ENCODE measurements around the gene LMBR1L.

The LMBR1L gene

GRCh38 chr12:49052451-49053208, 58.0 kb downstream of the LMBR1L start:
- TF ChIP-seq, protein P1, sequence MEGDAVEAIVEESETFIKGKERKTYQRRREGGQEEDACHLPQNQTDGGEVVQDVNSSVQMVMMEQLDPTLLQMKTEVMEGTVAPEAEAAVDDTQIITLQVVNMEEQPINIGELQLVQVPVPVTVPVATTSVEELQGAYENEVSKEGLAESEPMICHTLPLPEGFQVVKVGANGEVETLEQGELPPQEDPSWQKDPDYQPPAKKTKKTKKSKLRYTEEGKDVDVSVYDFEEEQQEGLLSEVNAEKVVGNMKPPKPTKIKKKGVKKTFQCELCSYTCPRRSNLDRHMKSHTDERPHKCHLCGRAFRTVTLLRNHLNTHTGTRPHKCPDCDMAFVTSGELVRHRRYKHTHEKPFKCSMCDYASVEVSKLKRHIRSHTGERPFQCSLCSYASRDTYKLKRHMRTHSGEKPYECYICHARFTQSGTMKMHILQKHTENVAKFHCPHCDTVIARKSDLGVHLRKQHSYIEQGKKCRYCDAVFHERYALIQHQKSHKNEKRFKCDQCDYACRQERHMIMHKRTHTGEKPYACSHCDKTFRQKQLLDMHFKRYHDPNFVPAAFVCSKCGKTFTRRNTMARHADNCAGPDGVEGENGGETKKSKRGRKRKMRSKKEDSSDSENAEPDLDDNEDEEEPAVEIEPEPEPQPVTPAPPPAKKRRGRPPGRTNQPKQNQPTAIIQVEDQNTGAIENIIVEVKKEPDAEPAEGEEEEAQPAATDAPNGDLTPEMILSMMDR (IDR thresholded peaks at IDR 0.05; ENCODE audit: control extremely low read depth, extremely low read depth, low read depth, missing control alignments): no peak
- DNase-seq (ENCODE audit: extremely low spot score): no peak
- ChIA-PET POLR2A (no interaction called here), CTCF (interaction anchor here (1.0 to 4.0 kb wide), 3 partner anchors 8 to 199 kb away, joined by 3 to 30 read pairs (median 3); no protein-coding TSS in a partner anchor)

DNA sequence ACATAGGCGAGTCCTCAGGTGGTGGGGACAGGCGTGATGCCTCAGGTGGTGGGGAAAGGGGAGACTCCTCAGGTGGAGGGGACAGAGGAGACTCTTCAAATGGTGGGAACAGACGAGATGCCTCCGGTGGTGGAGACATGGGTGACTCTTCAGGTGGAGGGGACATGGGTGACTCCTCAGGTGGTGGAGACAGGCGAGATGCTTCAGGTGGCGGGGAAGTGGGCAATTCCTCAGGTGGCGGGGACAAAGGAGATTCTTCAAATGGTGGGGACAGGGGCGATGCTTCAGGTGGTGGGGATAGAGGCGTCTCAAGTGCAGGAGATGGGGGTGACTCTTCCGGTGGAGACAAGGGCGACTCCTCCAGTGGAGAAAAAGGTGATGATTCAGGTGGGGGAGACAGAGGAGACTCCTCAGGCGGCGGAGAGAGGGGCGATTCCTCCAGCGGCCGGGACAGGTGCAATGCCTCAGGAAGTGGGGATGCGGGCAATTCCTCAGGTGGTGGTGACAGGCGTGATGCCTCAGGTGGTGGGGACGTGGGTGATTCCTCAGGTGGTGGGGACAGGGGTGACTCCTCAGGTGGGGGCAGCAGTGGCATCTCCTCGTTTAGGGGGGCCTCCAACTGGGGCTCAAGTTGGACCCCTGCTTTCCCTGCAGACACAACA, 58.7 kb downstream of the LMBR1L start:
- DNase-seq (ENCODE audit: extremely low spot score): no peak
- ChIA-PET CTCF (interaction anchor here (1.0 to 1.3 kb wide), 2 partner anchors 8 to 199 kb away, joined by 3 read pairs; no protein-coding TSS in a partner anchor), POLR2A (no interaction called here)
- TF ChIP-seq, protein P1 (IDR thresholded peaks at IDR 0.05; ENCODE audit: control extremely low read depth, extremely low read depth, low read depth, missing control alignments): no peak

- TF ChIP-seq, protein P1 (IDR thresholded peaks at IDR 0.05; ENCODE audit: control extremely low read depth, extremely low read depth, low read depth, missing control alignments): no peak
- POLR2A ChIA-PET: interaction anchor here (0.6 kb wide), 1 partner anchor 16 kb away, joined by 5 read pairs; no protein-coding TSS in a partner anchor
- DNase-seq (ENCODE audit: extremely low spot score): no peak
- CTCF ChIA-PET: interaction anchor here (1.0 kb wide), 2 partner anchors 9 to 31 kb away, joined by 3 read pairs; no protein-coding TSS in a partner anchor
These were observed 59.3 kb downstream of the LMBR1L start for GRCh38 chr12:49051373-49051764.

DNA sequence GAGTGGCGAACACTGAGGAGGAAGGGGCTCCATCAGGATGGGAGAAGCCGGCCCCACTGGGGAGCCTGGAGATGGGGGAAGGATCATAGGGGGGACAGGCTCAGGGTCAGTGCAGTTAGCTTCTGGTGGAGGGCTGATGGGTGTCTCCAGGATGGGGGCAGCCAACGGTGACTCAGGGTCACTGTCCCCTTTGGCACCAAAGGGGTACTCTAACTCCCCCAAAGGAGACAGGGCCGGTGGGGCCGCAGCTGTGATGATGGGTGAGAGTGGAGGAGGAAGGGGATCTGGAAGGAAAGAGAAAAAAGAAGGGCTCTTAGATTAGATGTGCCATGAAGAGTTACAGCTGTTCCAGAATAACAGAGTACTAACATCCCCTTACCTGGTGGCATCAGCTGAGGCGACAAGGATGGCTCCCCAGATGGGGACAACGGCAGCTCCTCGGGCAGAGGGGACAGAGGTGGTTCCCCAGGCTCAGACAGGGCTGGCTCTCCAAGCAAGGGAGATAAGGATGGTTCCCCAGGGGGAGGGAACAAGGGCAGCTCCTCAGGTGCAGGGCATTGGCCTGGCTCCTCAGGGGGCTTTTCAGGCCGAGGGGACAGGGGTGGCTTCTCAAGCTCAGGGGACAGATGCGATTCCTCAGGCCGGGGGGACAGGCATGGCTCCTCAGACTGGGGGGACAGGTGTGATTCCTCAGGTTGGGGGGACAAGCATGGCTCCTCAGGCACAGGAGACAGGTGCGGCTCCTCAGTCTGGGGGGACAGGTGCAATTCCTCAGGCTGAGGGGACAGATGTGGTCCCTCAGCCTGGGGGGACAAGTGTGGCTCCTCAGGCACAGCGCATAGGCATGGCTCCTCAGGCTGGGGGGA, 59.9 kb downstream of the LMBR1L start:
- TF ChIP-seq, protein P1 (IDR thresholded peaks at IDR 0.05; ENCODE audit: control extremely low read depth, extremely low read depth, low read depth, missing control alignments): no peak
- ChIA-PET POLR2A (interaction anchor here (0.6 kb wide), 1 partner anchor 16 kb away, joined by 5 read pairs; no protein-coding TSS in a partner anchor), CTCF (interaction anchor here (0.9 to 2.2 kb wide), 5 partner anchors 8 to 56 kb away, joined by 3 to 6 read pairs (median 3); no protein-coding TSS in a partner anchor)
- no peak for DNase-seq (ENCODE audit: extremely low spot score)

- TF ChIP-seq, protein P1 (IDR thresholded peaks at IDR 0.05; ENCODE audit: control extremely low read depth, extremely low read depth, low read depth, missing control alignments): no peak
- no peak for DNase-seq (ENCODE audit: extremely low spot score)
- POLR2A ChIA-PET: no interaction called here
- CTCF ChIA-PET: interaction anchor here (1.1 to 2.2 kb wide), 2 partner anchors 12 to 14 kb away, joined by 3 to 6 read pairs; no protein-coding TSS in a partner anchor
These were observed 61.0 kb downstream of the LMBR1L start for GRCh38 chr12:49049566-49050224.

Data from GM10248 (cell line).